Activated naive CD4-positive, alpha-beta T cell treated with anti-CD3 and anti-CD28 coated beads, Interleukin-2, amount 50 U/mL, for 16 hours (primary cell): ENCODE results near the gene AMBP.

Experiments used
- DNase-seq: peaks from one replicate; pipeline ENCODE4 v3.0.0-alpha.2; 2020

AMBP gene

DNA sequence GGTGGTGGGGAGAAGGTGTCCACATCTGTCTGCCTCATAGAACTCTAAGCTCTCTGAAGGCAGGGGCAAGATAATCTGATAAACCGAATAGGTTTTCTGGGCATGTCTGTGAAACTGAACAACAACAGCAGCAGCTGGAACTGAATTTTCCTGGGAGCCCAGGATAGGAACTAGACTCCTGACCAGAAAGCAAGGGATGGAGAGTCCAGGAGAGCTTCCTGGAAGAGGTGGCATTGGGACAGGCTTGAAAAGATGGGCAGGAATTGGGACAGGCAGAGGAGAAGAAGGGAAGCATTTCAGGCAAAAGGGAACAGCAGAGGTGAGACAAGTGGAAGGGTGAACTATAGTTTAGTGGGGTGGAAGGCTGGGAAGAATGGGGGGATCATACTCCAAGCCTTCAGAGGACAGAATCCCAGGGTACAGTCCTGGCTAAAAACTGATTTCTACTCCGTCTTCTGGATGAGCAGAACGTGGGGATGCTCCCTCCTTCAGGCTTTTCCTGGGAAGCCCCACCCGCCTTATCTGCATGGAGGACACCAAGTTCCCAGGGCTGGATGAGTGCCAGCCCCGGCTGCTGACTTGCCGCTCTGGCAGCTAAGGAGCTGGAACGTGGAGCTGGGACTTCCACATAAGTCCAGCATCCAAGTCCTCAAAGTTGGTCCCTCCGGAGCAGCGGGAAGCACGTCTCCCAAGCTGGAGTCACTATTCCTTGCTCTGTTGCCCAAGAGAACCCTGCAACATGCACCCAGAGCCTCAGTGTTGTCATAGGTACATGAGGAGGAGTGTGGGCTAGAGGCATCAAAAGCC, 34.9 kb upstream of the AMBP start:
- DNase-seq = no peak

DNA sequence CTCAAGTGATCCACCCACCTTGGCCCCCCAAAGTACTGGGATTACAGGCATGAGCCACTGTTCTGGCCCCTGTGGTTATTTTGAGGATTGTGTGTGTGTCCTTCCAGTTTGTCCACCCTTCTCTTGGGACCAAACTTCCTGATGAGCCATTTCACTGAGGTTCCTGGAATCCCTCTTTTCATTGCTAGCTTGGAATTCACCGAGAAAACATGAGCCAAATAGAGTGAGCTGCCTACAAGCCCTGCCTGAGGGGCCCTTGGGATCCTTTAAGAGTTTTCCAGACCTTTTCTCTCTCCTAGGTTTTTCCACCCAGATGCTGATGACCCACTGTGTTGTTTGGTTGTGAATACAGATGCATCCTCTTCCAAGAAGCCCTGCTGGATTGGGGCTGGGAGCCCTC, 34.2 kb upstream of the AMBP start:
- no peak for DNase-seq

- DNase-seq = no peak
These were observed 32.1 kb upstream of the AMBP start for GRCh38 chr9:114110180-114110579.

GRCh38 chr9:114109124-114109523, 31.0 kb upstream of the AMBP start:
- no peak for DNase-seq

GRCh38 chr9:114108016-114108833, 30.1 kb upstream of the AMBP start:
- DNase-seq = peak; percentile 54

DNA sequence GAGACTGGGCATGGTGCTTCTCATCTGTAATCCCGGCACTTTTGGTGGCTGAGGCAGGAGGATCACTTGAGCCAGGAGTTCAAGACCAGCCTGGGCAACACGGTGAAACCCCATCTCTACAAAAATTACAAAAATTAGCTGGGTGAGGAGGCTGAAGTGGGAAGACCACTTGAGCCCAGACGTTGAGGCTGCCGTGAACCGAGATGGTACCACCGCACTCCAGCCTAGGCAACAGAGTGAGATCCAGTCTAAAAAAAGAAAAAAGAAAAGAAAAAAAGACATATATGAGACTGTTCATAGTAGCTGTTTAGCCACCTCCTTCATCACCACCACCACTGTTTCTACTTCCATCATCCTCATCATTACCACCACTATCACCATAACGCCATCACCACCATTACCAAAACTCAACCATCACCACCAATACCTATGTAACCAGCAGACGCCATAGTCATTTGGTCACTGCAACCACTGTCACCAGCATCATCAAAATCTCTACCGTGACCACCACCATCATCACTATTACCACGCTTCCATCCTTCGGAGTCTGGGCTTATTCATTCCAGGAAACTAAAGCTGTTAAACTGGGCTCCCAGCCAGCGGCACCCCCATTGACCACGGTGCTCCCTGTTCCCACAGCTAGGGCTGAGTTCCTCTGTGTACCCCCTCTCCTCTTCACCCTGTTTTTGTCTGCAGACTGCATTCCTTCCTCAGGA, 29.3 kb upstream of the AMBP start:
- no peak for DNase-seq

DNA sequence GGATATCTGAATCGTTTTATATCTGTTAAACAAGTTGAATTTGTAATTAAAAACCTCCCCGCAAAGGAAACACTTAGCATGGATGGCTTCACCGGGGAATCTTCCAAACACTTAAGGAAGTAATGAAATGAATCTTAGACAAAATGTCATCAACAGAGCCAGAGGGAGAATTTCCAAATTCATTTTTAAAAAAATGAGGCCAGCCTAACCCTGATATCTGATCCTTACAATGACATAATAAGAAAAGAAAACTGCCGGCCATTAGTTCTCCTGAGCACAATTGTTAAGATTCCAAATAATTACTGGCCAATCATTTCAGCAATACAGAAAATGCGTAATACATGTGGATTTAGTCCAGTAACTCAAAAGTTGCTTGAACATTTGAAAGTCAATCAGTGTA, 27.1 kb upstream of the AMBP start:
- DNase-seq = no peak

- no peak for DNase-seq
These were observed 24.4 kb upstream of the AMBP start for GRCh38 chr9:114102484-114102883.

GRCh38 chr9:114100536-114100935, 22.4 kb upstream of the AMBP start:
- no peak for DNase-seq

DNA sequence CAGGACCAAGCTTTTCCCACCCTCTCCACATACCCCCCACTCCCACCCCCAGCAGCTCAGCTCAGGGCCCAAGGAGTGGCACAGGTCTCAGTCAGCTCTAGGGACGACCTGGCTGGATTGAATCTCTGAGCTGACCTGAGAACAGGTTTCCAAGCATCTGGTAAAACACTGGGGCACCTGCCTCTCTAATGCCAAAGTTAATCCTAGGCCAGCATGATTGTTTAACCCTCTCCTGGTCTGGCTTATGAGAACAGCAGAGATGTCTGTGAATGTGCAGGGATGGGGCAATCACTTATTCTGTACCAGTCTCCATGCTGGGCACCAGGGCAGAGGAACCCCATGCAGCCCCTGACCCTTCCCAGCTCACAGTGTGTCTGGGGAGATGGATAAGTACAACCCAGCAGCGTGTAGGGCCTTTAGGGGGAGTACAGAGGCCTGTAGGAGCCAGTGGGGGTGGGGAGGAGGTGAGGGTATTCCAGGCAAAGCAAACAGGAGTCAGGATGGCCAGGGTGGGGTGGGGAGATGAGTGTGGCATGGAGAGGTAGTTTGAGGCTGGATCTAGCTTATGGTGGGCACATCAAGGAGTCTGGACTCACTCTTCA, 21.7 kb upstream of the AMBP start:
- DNase-seq = no peak

- no peak for DNase-seq
These were observed 21.0 kb upstream of the AMBP start, which contains the start of gene KIF12 for GRCh38 chr9:114098936-114099668. TSS of gene KIF12 (minus strand) at chr9:114099292. CDS start at chr9:114099276, 16 bp downstream.

DNA sequence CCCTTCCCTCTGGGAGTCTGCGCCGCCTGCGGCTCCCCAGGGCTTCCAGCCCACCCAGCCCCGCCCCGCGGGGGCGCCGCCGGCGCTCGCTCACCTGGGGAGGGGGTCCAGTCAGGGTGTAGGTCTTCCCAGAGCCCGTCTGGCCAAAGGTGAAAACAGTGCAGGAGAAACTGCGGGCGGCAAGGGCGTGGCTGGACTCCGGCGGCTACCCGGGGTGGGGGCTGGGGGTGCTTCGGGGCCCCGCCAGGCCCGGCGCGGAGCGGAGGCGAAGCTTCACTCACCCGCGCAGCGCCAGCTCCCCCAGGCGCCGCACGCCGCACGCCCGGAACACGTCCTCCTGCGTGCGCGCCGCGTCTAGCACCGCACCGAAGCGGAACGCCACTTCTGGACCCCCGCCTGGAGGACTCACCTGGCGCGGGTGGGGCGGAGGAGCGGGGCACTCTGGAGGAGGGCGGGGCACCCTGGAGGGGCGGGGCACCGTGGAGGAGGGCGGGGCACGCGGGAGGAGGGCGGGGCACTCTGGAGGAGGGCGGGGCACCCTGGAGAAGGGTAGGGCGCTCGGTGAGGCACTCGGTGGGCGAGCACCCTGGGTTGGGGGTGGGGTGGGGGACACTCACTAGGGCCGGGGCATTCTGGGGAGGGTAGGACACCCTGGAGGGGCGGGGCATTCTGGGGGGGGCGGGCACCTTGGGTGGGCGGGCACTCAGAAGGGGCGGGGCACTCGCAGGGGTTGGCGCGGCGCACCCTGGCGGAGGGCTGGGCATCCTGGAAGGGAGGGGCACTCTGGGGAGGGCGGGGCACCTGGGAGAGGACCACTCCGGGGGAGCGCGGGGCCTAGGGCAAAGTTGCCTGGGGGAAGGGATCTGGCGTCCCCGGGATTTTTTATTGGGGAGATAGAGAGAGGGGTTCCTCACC, 20.2 kb upstream of the AMBP start:
- DNase-seq = peak; percentile 26

DNA sequence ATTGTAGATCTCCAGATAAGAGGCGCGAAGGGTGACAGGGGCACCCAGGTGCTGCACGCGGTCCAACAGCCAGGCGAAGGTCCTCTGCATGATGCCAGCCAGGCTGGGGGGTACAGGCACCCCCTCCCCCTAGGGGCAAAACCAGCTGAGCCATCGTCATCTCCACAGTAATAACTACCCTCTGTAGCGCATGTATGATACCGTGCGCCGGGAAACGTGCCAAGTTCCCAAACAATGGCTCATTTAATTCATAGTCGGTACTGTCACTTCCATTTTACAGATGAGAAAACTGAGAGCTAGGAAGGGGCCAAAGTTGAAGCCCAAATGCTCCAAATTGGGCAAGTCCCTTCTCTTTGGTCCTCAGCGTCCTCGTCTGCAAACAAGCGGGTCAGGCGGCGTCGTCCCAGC, 19.5 kb upstream of the AMBP start:
- no peak for DNase-seq

GRCh38 chr9:114096866-114097612, 18.9 kb upstream of the AMBP start:
- no peak for DNase-seq

DNA sequence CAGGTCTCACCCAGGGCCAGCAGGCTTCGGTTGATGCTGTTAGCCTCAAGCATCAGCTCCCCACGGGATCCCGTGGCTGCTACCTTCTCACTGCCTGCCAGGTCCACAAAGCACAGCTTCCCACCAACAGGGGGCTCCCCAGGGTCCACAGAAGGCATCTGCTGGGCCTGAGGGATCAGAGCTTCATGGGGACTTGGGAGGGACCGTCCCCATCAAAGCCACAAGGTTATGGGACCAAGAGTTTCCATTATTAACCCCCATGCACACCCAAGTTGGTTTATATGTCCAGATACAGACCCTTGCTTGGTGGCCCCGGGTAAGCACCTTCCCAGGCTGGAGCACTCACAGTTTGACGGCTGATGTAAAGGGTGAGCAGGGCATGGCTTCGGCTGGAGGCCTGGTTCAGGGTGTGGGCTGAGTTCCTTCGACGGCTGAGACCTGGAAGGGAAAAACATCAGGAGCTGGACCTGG, 18.0 kb upstream of the AMBP start:
- no peak for DNase-seq

GRCh38 chr9:114094971-114095370, 16.9 kb upstream of the AMBP start:
- DNase-seq = no peak

DNA sequence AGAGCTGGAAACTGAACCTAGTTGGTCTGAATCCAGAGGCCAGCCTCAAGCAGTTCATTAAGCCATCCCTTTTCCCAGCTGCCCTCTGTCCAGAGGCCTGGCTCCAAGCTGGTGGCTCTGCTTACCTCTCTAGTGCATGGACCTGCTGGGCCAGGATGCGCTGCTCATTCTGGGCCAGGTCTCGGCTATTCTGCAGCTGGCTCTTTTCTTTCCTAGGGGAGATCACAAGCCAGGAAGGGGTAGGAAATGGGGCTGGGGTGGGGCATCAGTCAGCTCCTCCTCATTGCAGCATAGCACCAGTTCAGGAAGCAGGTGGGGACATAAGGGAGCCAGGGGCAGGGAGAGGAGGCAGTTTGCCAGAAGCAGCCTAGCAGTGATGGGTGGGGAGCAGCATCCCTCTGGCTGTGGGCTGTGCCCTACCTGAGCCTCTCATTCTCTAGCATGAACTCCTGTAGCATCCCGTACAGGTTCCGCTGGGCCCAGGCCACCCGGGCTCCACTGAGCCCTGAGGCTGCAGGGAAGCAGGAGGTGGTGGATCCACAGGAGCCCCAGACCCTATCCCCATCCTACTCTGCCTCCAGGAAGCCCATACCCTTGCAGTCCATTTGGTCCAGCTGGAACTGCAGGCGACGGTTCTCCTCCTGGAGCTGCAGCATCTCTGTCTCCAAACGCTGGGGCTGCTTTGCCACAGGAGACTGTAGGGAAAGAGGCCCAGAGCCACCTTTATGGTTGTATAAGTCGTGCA, 15.8 kb upstream of the AMBP start:
- no peak for DNase-seq

DNA sequence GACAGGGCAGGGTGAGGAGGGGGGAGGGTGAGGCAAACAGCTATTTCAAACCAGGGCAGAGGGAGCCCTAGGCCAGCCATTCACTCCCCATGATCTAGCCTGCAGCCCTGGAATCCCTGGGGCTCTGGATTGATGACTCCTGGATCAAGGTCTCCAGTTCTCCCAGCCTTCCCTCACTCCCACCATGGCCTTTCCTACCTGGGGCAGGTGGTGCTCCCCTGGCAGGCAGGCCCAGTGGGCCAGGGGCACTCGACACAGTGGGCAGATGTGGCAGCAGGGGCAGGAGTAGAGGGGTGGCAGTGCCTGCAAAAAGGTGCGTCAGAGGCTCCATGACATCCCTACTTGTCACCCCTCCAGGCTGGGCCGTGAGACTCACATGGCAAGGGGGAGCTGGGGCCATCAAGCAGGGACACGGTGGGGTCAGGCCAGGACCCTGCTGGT, 15.0 kb upstream of the AMBP start:
- no peak for DNase-seq

GRCh38 chr9:114092336-114092735, 14.2 kb upstream of the AMBP start:
- no peak for DNase-seq
